GM19025 (cell line): Measurements from ENCODE around the gene DZANK1.
"Not testable (repeated sequence)": the region's sequence is repeated elsewhere in the genome, so short reads cannot be mapped to it uniquely, and the experiment has no call there.

Experiments used
- ATAC-seq: cut with Tn5 transposase; IDR thresholded peaks from one replicate; pipeline ENCODE4 v1.9.1; 2021; ENCODE audit warnings: mild to moderate bottlenecking, low read depth, moderate library complexity; ENCODE audit not compliant: unreplicated experiment

The DZANK1 gene

GRCh38 chr20:18443886-18444285 is 22.9 kb downstream of the DZANK1 start:
- no peak for ATAC-seq

GRCh38 chr20:18440403-18440802 is 26.4 kb downstream of the DZANK1 start:
- ATAC-seq: no peak

GRCh38 chr20:18436847-18437246 is 30.0 kb downstream of the DZANK1 start:
- no peak for ATAC-seq

GRCh38 chr20:18431206-18431605 is 35.6 kb downstream of the DZANK1 start:
- no peak for ATAC-seq

GRCh38 chr20:18430172-18430826 is 36.5 kb downstream of the DZANK1 start:
- ATAC-seq: no peak

- ATAC-seq: no peak
Observed at GRCh38 chr20:18428490-18429173, 38.2 kb downstream of the DZANK1 start.

- ATAC-seq: no peak
Observed at GRCh38 chr20:18427214-18427613, 39.6 kb downstream of the DZANK1 start.

GRCh38 chr20:18421608-18422007 is 45.2 kb downstream of the DZANK1 start:
- no peak for ATAC-seq

GRCh38 chr20:18416486-18416885 is 50.3 kb downstream of the DZANK1 start:
- ATAC-seq: no peak

GRCh38 chr20:18414140-18414539 is 52.7 kb downstream of the DZANK1 start:
- ATAC-seq: no peak

GRCh38 chr20:18412221-18412901 is 54.5 kb downstream of the DZANK1 start:
- ATAC-seq: no peak

GRCh38 chr20:18405826-18406225 is 61.0 kb downstream of the DZANK1 start:
- no peak for ATAC-seq

GRCh38 chr20:18404172-18404571 is 62.7 kb downstream of the DZANK1 start:
- no peak for ATAC-seq

GRCh38 chr20:18403269-18403668 is 63.6 kb downstream of the DZANK1 start:
- no peak for ATAC-seq

GRCh38 chr20:18401305-18401704 is 65.5 kb downstream of the DZANK1 start:
- no peak for ATAC-seq

GRCh38 chr20:18400460-18400859 is 66.4 kb downstream of the DZANK1 start:
- no peak for ATAC-seq

- not testable (repeated sequence) for ATAC-seq
Observed at GRCh38 chr20:18398713-18399112, 68.1 kb downstream of the DZANK1 start.

- ATAC-seq: no peak
Observed at GRCh38 chr20:18397030-18397429, 69.8 kb downstream of the DZANK1 start.

GRCh38 chr20:18395544-18395943 is 71.3 kb downstream of the DZANK1 start:
- ATAC-seq: no peak

GRCh38 chr20:18394363-18394762 is 72.5 kb downstream of the DZANK1 start:
- ATAC-seq: no peak

- no peak for ATAC-seq
Observed at GRCh38 chr20:18391686-18392085, 75.1 kb downstream of the DZANK1 start.

- ATAC-seq: no peak
Observed at GRCh38 chr20:18390201-18390600, 76.6 kb downstream of the DZANK1 start.
